Kidney tubule cell (primary cell): Measurements from ENCODE around the gene GATA2.

Experiments used
- DNase-seq: peaks from one replicate; pipeline ENCODE4 v3.0.0-alpha.2; 2018; ENCODE audit warnings: low spot score

GATA2 gene

GRCh38 chr3:128492671-128493569, at the start of gene GATA2:
TSS of gene GATA2 (minus strand) at chr3:128493201. CDS start at chr3:128487031, 6,170 bp downstream.
- peak; percentile 32 for DNase-seq

DNA sequence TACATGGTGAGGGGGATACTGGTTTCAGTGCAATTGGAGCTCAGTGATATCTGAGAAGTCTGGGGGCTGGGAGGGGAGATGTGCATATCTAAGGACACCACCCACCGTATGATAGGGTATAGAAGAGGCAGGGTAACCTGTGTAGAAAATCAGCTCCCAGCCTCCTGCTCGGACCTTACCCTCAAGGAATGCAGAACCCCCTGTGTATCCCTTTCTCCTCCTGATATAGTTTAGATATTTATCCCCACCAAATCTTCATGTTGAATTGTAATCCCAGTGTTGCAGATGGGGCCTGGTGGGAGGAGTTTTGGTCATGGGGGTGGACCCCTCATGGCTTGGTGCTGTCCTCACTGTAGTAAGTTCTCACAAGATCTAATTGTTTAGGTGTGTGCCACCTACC, 48.2 kb upstream of the GATA2 start:
- DNase-seq, result no peak

DNA sequence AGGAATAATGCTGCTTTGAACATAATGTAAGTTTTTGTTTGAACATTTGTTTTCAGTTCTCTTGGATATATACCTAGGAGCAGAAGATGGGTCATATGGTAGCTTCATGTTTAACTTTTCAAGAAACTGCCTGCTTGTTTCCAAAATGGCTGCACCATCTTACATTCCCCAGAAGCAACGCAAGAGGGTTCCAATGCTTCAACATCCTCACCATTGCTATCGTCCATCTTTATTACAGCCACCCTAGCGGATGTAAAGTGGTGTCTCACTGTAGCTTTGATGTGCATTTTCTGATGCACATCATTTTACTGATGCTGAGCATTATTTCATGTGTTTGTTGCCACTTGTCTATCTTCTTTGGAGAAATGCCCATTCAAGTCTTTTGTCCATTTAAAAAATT, 46.4 kb upstream of the GATA2 start:
- no peak for DNase-seq

DNA sequence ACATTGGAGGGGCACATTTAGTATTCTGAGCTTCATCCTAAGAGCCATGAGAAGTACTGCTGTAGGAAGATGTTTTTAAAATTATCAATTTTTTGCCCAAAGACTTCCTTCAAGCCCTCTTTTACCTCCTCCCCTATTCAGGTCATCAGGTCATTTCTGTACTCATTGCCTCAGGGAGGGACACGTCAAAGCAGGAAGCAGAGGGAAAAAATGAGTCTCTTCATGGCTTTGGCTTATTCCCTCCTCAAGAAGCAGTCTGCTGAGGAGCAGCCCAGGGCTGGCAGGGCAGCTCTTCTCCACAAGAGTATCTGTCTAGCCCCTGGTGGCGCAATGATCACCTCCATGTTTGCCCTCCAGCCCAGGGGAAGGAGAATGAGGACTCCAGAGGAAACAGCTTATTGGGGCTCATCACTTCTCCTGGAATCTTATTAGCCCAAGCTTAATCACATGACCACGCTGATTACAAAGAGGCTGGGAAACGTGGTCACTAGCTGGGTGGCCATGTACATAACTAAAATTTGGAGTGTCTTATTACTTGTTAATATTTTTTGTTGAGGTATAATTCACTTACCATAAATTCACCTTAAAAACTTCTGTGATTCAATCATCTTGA, 44.2 kb upstream of the GATA2 start:
- DNase-seq, result peak; percentile 52

- DNase-seq, result no peak
These were observed 39.3 kb upstream of the GATA2 start for GRCh38 chr3:128532012-128532983.

DNA sequence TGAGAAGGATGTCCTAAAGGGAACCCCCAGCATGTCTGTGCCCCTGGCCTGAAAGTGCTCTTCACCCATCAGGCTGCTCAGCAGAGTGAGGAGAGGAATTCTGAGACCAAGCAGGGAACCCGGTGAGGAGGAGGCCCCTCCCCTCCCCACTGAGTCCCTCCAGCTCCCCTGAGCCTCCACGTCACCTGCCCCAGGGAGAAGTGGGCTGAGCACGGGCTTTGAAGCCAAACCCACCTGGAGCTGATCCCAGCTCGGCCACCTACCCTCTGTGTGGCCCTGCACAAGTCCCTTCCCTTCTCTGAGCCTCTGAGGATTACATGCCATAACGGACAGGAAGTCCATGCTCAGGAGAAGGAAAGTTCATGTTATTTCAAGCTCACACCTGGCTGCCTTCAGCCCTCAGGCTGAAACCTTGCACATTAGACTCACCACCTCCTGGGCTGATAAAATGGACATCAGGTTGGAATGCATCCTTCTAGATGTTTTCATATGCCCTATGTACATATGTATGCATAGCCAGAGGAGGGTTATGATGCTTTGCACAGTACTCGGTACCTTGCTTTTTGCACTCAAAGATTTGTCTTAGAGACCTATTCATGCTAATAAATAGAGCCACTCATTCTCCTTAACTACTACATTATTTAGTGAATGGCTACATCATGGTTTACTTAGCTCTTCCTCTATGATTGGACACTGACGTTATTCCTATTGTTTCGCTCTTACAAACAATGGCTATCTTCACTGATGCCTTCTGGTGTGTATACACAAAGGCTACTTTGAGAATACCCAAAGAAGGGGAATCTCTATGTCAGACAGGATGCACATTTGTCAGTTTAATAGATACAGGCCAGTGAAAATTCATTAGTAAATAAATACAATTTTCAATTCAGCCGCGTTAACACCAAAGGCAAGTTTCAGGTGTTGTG, 31.6 kb upstream of the GATA2 start:
- peak; percentile 41 for DNase-seq

- no peak for DNase-seq
These were observed 30.6 kb upstream of the GATA2 start for GRCh38 chr3:128523591-128523990.

GRCh38 chr3:128521715-128522114, 28.7 kb upstream of the GATA2 start:
- no peak for DNase-seq

DNA sequence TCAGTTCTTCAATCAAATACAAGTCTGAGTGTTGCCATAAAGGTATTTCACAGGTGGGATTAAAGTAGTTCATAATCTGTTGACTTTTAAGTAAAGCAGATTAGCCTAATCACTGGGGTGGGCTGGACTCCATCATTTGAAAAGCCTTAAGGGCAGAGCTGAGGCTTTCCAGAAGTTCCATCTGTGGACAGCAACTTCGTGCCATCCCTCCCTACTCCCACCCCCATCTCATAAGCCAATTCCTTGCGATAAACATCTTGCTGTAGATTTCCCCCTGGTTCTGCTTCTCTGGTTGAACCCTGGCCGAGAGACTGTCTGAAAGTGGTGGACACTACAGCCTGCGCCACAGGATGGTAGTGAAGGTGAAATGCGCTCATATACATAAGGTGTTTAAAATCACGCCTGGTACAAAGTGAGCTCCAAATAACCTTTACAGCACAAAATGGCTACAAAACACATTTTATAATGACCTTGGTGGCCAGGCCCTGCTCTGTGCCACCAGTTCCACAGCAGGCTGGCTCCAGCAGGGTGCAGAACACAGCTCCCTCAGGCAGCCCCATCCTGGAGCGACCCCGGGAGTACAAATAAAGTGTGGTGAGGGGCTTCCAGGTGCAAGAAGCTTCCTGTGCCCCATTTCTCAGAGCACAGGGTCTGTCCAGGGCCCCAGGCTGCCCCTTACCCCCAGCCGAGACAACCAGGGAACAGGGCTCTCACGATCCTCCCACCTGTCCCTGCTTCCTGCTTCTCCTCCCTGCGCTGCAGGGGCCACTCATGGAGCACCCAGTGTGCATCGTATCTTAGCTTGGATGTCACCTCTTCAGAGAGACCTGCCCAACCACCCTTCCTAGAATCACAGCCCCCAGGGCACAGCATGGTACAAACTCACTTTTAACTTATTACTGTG, 25.8 kb upstream of the GATA2 start:
- no peak for DNase-seq

DNA sequence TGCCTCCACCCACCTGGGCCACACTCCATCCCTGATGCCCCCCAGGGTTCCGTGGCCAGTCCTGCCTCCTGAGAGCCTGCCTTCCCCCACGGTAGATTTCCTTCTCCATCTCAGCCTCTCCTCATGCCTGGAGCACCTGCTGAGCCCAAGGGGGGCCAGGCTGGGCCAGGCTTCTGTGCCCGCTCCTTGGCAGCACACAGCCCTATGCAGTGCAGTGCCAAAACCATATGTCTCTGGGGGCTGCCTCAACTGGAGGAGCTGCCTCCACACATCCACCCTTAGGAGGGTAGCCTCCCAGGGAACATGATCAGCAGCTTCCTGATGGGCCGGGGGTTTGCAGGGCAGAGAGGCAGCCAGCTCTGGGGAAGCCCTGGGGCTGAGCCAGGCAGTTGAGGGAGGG, 24.6 kb upstream of the GATA2 start:
- DNase-seq, result no peak

- no peak for DNase-seq
These were observed 23.0 kb upstream of the GATA2 start for GRCh38 chr3:128515967-128516366.

DNA sequence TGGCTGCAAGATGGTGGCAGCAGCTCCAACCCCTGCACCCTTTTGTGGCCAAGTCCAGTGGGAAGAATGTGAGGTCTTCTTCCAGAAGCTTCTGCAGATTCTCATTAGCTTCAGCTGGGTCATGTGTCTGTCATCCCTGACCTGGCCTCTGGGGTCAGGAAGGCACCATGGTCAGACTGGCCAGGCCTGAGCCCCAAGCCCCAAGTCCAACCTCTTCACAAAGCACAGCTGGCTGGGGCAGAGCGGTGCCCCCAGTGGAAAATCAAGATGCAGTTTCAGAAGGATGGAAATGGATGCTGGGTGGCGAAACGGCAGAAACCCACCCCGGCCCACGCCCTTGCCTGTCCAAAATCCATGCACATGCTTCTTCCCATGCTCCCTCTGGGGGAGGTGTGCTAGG, 15.9 kb upstream of the GATA2 start:
- no peak for DNase-seq

GRCh38 chr3:128506754-128507153, 13.8 kb upstream of the GATA2 start:
- no peak for DNase-seq

GRCh38 chr3:128505771-128506170, 12.8 kb upstream of the GATA2 start:
- DNase-seq, result peak; percentile 53

DNA sequence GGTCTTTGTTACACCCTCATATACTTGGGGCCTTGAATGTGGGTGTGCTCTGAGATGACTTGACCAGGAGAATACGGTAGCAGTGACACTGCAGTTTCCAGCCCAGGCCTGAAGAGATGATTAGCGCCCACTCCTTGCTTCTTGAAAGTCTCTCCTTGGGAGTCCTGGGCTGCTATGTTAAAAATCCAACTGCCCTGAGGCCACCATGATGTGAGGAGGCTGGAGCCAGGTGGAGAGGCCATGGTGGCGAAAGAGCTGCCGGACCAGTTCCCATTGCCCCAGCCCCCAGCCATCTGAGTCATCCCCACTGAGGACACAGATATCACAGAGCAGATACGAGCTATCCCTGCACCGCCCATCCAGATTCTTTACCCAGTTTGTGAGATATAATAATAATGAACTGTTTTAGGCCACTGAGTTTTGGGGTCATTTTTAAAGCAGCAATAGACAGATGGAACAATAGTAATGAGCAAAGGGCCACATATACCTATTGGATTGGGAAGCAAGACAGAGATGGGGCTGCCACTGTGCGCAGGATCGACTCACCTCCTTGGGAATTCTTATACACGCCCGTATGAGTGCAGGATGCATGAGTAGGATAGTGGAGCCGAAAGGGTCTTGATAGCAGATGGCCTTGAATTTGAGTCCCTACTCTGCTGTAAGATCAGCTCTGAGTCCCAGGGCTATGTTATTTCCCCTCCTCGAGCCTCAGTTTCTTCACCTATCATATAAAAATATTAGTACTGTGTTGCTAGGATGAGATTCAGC, 12.1 kb upstream of the GATA2 start:
- DNase-seq, result no peak

DNA sequence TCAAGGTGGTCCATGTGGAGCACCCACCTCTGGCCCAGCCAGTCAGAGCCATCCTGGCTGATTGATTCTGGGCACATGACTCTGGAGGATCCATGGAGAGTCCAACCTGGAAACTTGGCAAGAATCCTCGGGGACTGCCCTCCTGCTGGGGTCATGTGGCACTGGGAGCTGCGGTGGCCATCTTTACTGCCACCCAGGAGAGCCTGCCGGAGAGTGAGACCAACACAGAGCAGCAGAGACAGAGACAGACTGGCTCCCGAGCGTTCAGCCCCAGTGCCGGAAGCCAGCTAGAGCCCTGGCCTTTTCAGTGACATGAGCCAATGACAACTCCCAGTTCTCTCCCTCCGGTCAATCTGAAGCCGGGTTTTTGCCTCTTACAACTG, 11.5 kb upstream of the GATA2 start:
- no peak for DNase-seq

GRCh38 chr3:128503751-128504532, 10.9 kb upstream of the GATA2 start:
- no peak for DNase-seq

- DNase-seq, result peak; percentile 22
These were observed 10.2 kb upstream of the GATA2 start for GRCh38 chr3:128503164-128503651.
